KMS-11 (cell line): ENCODE measurements around the gene MRPS18A.

Experiments
- H2AFZ ChIP-seq: fragments of 200-600 bp; sonication (generic); 2 replicates; pipeline ENCODE4 v1.6.1; 2016; ENCODE audit warnings: antibody characterized with exemption, mixed run types, low read depth
- H3K27ac ChIP-seq: fragments of 200-600 bp; sonication (generic); 2 replicates; pipeline ENCODE4 v1.6.1; 2016; ENCODE audit warnings: mild to moderate bottlenecking, mixed run types
- H3K27me3 ChIP-seq: fragments of 200-600 bp; sonication (generic); 2 replicates; pipeline ENCODE4 v1.6.1; 2017; ENCODE audit warnings: mild to moderate bottlenecking, low read depth, mixed run types, moderate library complexity; ENCODE audit not compliant: insufficient read depth
- H3K36me3 ChIP-seq: fragments of 200-600 bp; sonication (generic); 2 replicates; pipeline ENCODE4 v1.6.1; 2017; ENCODE audit warnings: mild to moderate bottlenecking, mixed run types; ENCODE audit not compliant: insufficient read depth
- H3K4me1 ChIP-seq: fragments of 200-600 bp; sonication (generic); 2 replicates; pipeline ENCODE4 v1.6.1; 2016; ENCODE audit warnings: mild to moderate bottlenecking, low read depth, mixed run types; ENCODE audit not compliant: poor library complexity, severe bottlenecking
- H3K4me2 ChIP-seq: fragments of 200-600 bp; sonication (generic); 2 replicates; pipeline ENCODE4 v1.7.0; 2016; ENCODE audit warnings: mild to moderate bottlenecking, mixed run types
- H3K4me3 ChIP-seq: fragments of 200-600 bp; sonication (generic); IDR thresholded peaks from 2 replicates; pipeline ENCODE4 v1.6.1; 2017; ENCODE audit warnings: low read depth, low read length, mixed read lengths; ENCODE audit not compliant: insufficient read depth
- H3K79me2 ChIP-seq: fragments of 200-600 bp; sonication (generic); 2 replicates; pipeline ENCODE4 v1.6.1; 2016; ENCODE audit warnings: low read depth, mixed run types; ENCODE audit not compliant: insufficient read depth
- H3K9ac ChIP-seq: fragments of 200-600 bp; sonication (generic); 2 replicates; pipeline ENCODE4 v1.6.1; 2016; ENCODE audit warnings: mild to moderate bottlenecking, mixed run types
- H4K20me1 ChIP-seq: fragments of 200-600 bp; sonication (generic); 2 replicates; pipeline ENCODE4 v1.6.1; 2016; ENCODE audit warnings: mild to moderate bottlenecking, mixed run types; ENCODE audit not compliant: insufficient read depth
- CTCF ChIP-seq: fragments of 200-600 bp; sonication (generic); conservative IDR thresholded peaks from 2 replicates; pipeline ENCODE4 v1.6.1; 2017; ENCODE audit warnings: low read depth, mild to moderate bottlenecking, antibody characterized with exemption, low read length, moderate library complexity, mixed read lengths

MRPS18A gene

GRCh38 chr6:43682724-43683429 is 4.7 kb downstream of the MRPS18A start:
- no peak overlapping the region for H3K9ac ChIP-seq
- no peaks in the 10 kb centered on the region for H3K27me3 ChIP-seq
- no peaks in the 10 kb centered on the region; the same call in 1 of the 2 replicates for H4K20me1 ChIP-seq
- H2AFZ ChIP-seq, result no peak overlapping the region
- no peak overlapping the region for H3K27ac ChIP-seq
- no peak overlapping the region for H3K4me2 ChIP-seq
- no peak for TF ChIP-seq CTCF
- H3K4me3 ChIP-seq, result no peak overlapping the region
- H3K79me2 ChIP-seq, result peaks cover 62% of the 10 kb centered on the region
- peaks cover 35% of the 10 kb centered on the region for H3K4me1 ChIP-seq
- H3K36me3 ChIP-seq, result no peaks in the 10 kb centered on the region

DNA sequence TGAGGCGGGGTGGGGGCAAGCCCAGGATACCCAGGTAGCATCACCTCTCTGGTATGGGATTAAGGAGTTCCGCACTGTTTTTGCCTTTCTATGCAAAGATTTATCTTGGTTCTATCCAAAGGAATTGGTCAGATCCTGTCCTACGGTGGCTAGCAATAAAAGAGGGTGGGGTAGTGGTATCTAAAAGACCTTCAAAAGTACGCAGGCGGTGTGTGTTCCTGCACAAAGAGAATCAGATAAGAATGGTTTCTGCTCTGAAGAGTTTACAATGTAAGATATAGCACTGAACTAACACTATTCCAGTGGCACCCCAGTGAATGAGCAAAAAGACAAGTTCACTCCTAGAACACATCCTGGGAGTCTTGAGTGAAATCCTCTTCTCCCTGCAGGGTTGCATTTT is 6.3 kb downstream of the MRPS18A start:
- Histone ChIP-seq H3K27me3 (no peaks in the 10 kb centered on the region), H4K20me1 (no peaks in the 10 kb centered on the region; the same call in 1 of the 2 replicates)
- TF ChIP-seq CTCF, result no peak

DNA sequence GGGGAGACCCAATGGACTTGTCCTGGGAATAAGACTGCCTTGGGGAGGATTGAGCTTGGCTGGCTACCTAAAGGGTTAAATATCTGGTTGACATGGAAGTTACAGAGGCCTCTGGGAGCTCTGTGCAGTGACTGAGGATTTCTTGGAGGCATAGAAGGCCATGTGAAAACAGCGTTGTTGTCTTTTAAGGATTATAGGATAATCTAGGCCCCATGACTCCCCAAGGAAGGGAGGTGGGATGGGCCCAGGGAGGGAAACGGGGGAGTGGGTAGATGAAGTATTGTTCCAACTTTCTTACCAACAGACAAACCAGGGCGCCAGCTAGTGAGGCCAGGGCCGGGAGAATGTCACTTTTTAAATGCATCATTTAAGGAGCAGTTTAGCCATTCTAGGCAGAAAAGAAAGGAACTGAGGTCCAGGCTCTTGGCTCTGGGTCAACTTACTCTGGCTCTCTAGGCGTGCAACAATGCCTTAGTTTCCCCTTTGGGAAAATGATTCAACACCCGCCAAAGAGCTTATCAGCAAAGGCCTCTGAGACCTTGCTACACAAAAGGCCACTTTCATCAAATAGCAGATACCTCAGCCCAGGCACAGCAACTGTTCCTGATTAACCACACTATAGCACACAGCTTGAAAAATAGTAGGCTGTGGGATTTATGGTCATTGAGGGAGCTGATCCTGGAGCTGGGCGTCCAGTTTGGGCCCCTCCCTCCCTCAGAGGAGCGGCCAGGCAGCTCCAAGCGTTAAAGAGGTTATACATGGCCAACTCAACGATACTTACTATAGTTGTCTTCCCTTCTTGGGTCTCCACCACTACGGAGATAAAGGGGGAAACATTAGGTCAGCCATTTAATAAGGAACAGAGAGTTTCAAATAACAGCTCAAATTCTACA is 7.0 kb downstream of the MRPS18A start:
- H3K4me1 ChIP-seq, result peaks cover 21% of the 10 kb centered on the region
- H3K4me2 ChIP-seq, result no peak overlapping the region

More for the DNA sequence above, 6.3 kb downstream of the MRPS18A start:
- Histone ChIP-seq H3K4me3 (no peak overlapping the region), H3K79me2 (peaks cover 49% of the 10 kb centered on the region), H2AFZ (no peak overlapping the region), H3K4me1 (peaks cover 28% of the 10 kb centered on the region), H3K9ac (no peak overlapping the region), H3K4me2 (no peak overlapping the region), H3K27ac (no peak overlapping the region), H3K36me3 (no peaks in the 10 kb centered on the region)

DNA sequence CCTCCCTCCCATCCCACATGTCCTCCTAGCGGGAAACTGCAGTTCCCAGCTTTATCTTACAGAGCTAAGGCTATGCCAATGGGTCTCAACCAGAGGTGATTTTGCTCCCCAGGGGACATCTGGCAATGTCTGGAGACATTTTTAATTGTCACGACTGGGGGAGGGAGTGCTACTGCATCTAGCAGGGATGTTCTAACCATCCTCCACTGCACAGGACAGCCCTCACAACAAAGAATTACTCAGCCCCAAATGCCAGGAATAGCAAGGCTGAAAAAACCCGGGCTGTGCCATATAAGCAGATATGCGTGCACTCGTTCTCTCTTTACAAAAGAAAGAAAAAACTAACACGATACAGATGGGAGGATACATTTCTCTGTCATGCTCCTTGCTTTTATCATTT is 8.5 kb downstream of the MRPS18A start:
- no peak overlapping the region for H2AFZ ChIP-seq
- no peak for TF ChIP-seq CTCF
- H3K27ac ChIP-seq, result no peak overlapping the region
- H4K20me1 ChIP-seq, result no peaks in the 10 kb centered on the region; the same call in 1 of the 2 replicates
- peaks cover 6% of the 10 kb centered on the region for H3K4me1 ChIP-seq
- no peak overlapping the region for H3K4me2 ChIP-seq
- H3K9ac ChIP-seq, result no peak overlapping the region
- H3K4me3 ChIP-seq, result no peak overlapping the region
- no peaks in the 10 kb centered on the region for H3K36me3 ChIP-seq
- no peaks in the 10 kb centered on the region for H3K27me3 ChIP-seq
- peaks cover 33% of the 10 kb centered on the region; the same call in 1 of the 2 replicates for H3K79me2 ChIP-seq

More for the DNA sequence above, 7.0 kb downstream of the MRPS18A start:
- Histone ChIP-seq H3K27me3 (no peaks in the 10 kb centered on the region), H3K9ac (no peak overlapping the region), H3K36me3 (no peaks in the 10 kb centered on the region), H3K79me2 (peaks cover 41% of the 10 kb centered on the region; the same call in 1 of the 2 replicates), H3K27ac (no peak overlapping the region), H3K4me3 (no peak overlapping the region), H4K20me1 (no peaks in the 10 kb centered on the region; the same call in 1 of the 2 replicates), H2AFZ (no peak overlapping the region)
- no peak for TF ChIP-seq CTCF
